ENCODE measurements around the gene PSTK.

DNA sequence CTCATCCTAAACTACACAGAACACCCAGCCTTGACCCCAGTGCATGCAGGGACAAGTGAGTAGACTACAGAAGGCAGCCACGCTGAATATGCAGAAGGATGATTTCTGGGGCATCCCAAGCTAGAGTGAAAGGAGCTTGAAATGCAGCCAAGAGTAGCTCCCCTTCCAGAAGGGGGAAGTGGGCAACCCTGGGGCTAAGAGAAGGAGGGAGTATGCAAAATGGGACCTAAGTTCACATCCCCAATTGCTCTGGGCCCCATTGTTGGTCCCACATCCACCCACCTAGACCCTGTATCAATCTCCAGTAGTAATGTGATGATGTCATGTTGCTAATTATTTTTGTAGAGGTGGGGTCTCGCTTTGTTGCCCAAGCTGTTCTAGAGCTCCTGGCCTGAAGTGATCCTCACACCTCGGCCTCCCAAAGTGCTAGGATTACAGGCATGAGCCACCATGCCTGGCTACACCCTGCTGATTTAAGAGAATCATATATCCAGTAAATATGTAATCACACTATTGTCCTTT lies 5.6 kb upstream of the PSTK start:
- TF ChIP-seq EZH2phosphoT487 (IDR thresholded peaks at IDR 0.05) = no peak
- TF ChIP-seq, protein P1, sequence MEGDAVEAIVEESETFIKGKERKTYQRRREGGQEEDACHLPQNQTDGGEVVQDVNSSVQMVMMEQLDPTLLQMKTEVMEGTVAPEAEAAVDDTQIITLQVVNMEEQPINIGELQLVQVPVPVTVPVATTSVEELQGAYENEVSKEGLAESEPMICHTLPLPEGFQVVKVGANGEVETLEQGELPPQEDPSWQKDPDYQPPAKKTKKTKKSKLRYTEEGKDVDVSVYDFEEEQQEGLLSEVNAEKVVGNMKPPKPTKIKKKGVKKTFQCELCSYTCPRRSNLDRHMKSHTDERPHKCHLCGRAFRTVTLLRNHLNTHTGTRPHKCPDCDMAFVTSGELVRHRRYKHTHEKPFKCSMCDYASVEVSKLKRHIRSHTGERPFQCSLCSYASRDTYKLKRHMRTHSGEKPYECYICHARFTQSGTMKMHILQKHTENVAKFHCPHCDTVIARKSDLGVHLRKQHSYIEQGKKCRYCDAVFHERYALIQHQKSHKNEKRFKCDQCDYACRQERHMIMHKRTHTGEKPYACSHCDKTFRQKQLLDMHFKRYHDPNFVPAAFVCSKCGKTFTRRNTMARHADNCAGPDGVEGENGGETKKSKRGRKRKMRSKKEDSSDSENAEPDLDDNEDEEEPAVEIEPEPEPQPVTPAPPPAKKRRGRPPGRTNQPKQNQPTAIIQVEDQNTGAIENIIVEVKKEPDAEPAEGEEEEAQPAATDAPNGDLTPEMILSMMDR (IDR thresholded peaks at IDR 0.05) = no peak
